GM19395 (cell line): ENCODE results near the gene MRPS11.
"Not testable (repeated sequence)": the region's sequence is repeated elsewhere in the genome, so short reads cannot be mapped to it uniquely, and the experiment has no call there.

ENCODE experiments used
- ATAC-seq: cut with Tn5 transposase; IDR thresholded peaks from one replicate; pipeline ENCODE4 v1.9.1; 2021; ENCODE audit warnings: mild to moderate bottlenecking, moderate library complexity; ENCODE audit not compliant: unreplicated experiment

Gene MRPS11

DNA sequence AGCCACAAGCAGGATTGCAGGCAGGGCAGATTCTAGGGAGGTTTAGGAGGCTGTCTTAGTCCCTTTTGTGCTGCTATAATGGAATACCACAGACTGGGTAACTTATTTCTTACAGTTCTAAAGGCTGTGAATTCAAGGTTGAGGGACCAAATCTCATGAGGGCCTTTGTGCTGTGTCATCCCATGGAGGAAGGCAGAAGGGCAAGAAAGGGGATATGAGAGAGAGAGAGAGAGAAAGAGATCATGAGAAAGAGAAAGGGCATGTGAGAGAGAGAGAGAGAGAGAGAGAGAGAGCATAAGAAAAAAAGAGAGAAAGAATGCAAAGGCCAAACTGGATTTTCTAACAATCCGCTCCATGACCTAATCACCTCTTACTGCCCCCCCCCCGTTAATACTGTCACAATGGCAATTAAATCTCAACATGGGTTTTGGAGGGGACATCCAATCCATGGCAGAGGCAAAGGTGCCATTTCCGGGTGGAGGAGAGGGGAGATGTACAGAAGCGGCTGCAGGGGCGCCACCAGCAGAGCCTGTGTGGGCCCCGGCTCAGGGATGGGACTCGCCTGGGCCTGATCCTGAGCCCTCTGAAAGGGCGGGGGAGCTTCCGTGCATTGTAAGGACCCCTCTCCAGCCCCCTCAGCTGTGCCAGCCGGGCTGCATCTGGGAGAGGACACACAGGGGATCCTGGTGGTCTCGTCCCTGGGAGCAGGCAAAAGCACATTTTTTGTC, 20.5 kb downstream of the MRPS11 start:
- no peak for ATAC-seq

DNA sequence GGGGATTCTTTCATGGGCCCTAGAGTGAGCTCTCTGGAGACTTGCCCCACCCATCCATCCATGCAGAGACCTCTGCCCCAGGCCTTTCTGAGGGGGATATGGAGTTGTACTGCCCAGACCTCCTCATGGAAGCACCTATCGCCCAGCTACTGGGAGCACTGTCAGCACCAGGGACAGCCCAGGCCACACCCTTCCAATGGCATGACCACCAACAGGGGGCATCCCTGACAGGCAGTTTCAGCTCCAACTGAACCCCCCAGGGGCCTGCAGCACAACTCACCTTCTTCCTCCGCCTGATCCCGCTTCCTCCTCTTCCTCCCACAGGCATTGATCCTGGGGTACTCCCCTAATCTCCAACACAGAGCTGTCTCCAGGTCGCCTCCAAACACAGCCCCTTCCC, 21.8 kb downstream of the MRPS11 start:
- ATAC-seq: no peak

GRCh38 chr15:88490036-88490435, 22.5 kb downstream of the MRPS11 start:
- ATAC-seq: no peak

- ATAC-seq: no peak
These were observed 23.6 kb downstream of the MRPS11 start for GRCh38 chr15:88491158-88491557.

DNA sequence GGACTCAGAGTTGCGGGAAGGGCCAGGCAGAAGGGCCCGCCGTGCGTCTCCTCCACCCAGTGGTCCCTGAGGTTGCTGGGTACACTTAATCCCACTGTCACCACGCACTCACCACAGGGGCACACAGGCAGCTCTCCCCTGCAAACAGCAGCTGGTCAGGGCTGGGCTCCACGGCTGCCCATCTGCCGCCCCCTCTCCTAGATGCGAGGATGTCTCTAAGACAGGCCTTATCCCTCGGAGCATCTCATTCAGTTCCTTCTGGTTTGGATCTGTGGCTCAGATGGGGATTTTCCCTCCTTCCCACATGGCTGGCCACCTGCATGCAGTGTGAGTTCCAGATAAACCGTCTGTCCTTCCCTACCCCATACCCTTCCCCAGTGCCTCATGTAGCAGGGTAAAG, 26.3 kb downstream of the MRPS11 start:
- ATAC-seq: no peak

DNA sequence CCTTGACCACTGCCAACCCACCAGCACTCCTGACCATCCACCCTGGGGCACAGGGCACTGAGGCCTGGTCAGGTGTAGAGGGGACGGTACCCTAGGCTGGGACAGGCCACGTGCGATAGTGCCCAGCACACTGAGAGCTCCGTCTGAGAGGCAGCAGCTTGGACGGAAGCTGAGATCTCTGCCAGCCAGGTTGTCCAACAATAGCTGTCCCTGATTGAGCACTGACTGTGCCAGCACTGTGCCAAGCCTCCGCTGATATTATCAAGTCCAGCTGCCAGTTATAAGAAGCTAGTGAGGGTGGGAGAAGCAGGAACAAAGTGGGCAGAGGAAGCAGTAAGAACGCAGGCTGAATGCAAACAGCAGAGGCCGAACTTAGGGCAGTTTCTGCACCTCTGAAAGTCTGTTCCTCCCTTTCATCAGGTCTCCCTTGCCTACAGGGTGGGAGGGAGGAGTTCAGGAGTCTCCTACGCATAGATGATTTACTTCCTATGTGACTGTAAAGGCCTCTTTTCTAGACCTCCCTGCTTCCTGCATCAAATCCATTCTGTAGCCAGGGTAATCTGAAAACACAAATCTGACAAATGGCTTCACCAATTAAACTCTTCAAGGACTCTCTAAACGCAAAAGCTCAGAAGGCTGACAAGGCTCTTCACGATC, 29.7 kb downstream of the MRPS11 start:
- ATAC-seq: no peak

GRCh38 chr15:88498996-88499395, 31.5 kb downstream of the MRPS11 start:
- ATAC-seq: no peak

DNA sequence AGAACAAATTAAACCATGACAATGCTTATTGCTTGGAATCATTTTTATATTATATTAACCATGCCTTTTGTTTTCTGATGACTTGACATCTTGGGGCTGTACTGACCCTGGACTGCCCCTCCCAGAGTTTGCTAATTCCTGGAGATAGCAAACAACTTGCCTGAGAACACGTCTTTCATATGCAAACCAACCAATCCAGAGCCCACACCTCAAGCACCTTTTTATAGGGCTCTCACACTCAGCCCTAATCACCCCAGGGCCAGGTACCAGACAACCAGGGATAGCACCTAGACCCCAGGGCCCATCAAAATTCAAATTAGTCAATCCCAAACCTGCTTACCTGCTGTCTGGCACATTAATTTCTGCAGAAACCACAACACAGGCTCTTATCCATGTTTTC, 36.9 kb downstream of the MRPS11 start:
- no peak for ATAC-seq

DNA sequence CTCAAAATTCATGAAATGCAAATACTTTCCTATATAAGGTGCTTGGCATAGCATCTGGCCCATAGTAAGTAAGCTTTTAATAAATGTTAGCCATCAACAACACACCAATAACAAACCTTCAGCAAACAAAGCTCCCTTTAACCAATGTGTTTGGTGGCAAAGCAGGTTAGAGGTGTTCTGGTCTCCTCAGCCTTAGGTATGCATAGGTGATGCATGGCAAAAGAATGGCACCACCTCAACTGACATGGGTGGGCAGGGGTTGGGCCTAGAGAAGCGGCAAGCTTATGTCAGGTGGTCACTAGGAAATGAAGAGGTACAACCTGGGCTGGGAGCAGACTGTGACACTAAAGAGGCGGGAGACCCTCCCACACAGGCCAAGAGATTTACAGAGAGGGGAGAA, 38.2 kb downstream of the MRPS11 start:
- no peak for ATAC-seq

DNA sequence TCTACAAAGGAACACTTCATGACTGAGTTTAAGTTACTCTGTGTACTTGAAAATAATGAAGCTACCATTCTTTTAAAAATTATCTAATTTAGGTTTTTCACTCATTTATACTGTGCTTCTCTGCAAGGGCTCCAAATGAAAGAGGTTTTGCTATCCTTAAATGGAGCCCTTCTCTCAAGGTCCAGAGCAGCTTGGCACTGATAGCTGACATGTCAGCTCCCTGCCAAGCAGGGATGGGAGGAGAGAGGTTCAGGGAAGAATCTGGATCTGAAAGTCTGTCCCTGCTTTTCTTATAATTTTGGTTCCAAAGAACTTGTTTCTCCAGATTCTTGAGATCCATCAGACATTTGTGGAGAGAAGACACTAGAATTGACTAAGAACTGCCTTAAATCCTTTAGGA, 39.1 kb downstream of the MRPS11 start:
- no peak for ATAC-seq

DNA sequence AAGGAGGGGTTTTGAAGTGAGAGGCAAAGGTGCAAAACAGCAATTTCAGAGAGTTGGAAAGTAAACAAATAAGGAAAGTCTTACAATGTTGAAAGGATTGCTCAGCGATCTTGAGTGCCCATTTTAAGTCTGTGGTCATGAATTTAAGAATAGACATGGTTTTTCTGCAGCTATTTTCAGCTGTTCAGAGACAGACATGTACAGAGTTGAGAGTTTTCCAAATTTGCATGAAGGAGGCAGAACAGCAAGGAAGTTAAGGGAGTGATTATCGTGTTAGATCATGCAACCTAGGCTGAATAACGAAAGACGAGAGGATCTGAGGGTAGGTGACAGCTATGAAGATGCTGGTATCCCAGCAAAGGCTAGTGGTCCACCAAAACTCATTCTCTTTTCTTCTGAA, 41.8 kb downstream of the MRPS11 start:
- ATAC-seq: no peak

DNA sequence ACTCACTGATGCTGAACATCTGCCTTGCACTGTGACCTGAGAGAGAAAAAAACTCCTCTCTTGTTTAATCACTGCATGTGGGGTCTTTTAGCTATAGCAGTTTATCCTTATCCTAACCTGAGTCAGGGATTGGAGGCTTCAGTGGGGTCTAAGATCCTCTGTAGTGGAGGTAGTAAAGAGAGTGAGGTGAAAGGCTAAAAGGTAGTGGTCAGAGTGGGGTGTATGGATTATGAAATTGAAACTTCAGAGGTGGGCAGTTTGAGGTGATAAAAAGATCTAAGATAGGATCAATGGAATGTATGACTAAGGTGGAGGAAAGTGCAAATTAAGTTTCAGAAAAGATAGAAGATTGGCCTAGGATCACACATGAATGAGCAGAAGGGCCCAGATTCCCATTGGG, 42.5 kb downstream of the MRPS11 start:
- no peak for ATAC-seq

DNA sequence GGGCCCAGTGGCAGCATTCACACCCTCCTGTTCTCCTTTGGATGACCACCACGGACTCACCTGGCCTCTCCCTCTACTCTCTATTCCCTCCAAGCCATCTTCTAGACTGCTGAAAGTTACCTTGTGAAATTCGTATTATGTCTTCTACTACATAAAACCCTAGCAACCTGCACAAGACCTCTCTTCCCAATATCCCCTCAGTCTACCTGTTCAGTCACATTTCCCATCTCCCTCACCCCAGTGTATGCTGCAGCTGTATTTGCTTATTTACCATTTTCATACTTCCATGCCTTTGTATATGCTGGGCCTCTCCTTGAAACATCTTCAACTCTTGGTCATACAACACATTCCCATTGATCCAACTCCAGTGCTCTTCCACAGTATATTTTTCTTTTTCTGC, 43.7 kb downstream of the MRPS11 start:
- no peak for ATAC-seq

DNA sequence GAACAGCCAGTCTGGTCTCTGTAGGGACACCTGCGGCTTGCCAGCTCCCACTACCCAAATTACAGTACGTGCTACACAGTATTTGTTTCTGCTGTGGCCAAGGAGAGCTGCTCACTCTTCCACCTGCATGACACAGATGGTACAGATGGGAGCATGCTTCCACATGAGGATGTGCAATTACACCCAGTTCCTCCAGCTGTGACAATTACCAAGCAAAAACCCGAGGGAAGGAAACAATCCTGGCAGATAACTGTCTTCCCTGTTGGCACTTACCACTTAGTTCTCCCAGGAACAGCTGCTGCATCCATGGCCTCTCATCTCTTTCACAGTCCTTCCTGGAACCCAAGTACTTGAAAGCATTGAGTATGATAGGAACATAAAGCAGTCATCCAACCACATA, 44.6 kb downstream of the MRPS11 start:
- ATAC-seq: no peak

DNA sequence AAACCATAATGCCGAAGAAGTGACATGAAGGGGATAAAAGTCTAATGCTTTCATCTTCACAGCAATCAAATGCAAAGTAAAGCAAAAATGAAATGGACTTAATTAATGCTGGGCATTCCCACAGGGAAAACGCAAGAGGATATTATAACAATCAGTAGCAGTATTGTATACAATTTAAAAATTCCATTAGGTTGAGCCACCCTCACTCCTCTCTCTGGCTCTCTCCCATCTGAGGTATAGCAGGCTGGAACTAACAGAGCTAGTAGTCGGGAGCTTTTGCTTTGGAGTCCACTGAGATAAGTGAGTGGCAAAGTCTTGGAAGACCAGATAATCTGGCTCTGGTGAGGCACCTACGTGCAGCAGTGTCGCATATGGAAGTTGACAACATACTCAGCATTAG, 45.1 kb downstream of the MRPS11 start:
- no peak for ATAC-seq

GRCh38 chr15:88513195-88513594, 45.7 kb downstream of the MRPS11 start:
- ATAC-seq: no peak

DNA sequence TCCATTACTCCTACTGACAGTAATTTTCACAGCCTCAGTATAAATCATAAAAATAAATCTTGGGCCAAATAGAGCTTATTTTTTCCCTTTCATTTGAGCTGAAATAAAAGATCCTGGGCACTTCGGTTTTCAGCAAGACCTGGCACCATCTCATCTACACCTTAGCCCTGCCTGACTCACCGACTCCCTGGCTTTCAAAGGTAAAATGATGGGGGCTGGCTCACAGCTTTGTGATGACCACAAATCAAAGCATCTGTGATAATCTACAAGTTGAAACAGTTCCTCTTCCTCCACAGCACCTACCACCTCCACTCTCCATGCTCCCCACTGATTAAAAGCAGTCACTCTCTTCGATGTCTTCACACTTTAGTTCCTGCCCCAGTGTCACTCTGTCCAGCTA, 51.4 kb downstream of the MRPS11 start:
- no peak for ATAC-seq

- ATAC-seq: not testable (repeated sequence)
These were observed 56.6 kb downstream of the MRPS11 start for GRCh38 chr15:88524094-88524493.

DNA sequence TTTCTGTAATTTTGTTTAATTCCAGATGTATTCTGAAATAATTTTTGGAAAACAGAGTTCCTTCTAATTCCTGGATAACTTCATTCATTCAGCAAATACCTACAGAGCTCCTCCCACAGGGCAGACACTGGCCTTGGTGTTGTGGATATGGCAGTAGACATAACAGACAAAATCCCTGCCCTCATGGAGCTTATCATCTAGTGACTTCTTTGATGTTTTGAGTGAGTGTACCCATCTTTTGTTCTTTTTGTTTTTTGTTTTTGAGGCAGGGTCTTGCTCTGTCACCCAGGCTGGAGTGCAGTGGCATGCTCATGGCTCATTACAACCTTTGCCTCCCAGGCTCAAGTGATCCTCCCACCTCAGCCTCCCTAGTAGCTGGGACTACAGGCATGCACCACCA, 57.9 kb downstream of the MRPS11 start:
- no peak for ATAC-seq

GRCh38 chr15:88526247-88526879, 58.9 kb downstream of the MRPS11 start:
- no peak for ATAC-seq

DNA sequence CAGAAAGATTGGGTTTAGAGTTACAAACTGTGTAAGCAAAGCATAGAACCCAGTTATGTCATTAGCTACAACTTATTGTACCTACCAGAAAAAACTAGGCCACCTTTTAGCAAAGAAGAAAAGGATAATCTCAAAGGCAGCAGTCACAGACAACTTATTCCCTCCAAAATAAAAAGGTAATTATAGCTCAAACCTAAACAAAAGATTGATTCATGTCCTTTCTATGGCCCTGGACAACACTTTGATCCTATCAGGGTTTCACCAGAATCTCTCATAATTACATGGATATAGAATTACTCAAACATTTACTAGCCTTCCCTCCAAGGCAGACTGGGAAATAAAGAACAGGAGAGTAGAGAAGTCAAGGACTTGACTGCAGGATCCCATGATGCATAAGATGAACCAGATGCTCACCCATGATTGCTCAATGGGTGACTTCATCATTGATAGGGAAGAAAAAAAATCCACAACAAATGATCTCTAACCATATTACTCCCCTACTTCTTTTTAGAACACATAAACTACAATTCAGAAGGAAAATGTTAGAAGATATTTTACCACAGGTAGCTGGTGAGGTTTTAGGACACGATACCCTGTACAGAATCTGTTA, 61.6 kb downstream of the MRPS11 start:
- ATAC-seq: no peak
